ENCODE results near the gene GKN1. TPM values are rescaled to one million over a fixed set of nuclear protein-coding genes. Genes with fewer than 3 reads are reported as not detected.
A peak's percentile ranks its signal among the peaks of the same experiment; 100 is the strongest.

GKN1 gene
- total RNA-seq, 6 experiments from 2014 or later = not detected

- 0 out of 2 replicates have a peak, but pooled peaks cover 5% of the 10 kb centered on the region for H3K36me3 Mint-ChIP-seq (ENCODE audit: low read depth)
- H3K4me3 Mint-ChIP-seq = peak overlapping the region; percentile 55
- DNase-seq = no peak
- H3K27me3 Mint-ChIP-seq (ENCODE audit: insufficient read depth) = no peaks in the 10 kb centered on the region; the same call in 1 of the 2 replicates
- H3K4me1 Mint-ChIP-seq (ENCODE audit: low read depth) = peaks cover 68% of the 10 kb centered on the region
- H3K9me3 Mint-ChIP-seq = no peaks in the 10 kb centered on the region
- peak overlapping the region; percentile 98 for H3K27ac Mint-ChIP-seq
- TF ChIP-seq CTCF (IDR thresholded peaks at IDR 0.05) = no peak
Observed at GRCh38 chr2:68970566-68971265, 3.7 kb upstream of the GKN1 start.

DNA sequence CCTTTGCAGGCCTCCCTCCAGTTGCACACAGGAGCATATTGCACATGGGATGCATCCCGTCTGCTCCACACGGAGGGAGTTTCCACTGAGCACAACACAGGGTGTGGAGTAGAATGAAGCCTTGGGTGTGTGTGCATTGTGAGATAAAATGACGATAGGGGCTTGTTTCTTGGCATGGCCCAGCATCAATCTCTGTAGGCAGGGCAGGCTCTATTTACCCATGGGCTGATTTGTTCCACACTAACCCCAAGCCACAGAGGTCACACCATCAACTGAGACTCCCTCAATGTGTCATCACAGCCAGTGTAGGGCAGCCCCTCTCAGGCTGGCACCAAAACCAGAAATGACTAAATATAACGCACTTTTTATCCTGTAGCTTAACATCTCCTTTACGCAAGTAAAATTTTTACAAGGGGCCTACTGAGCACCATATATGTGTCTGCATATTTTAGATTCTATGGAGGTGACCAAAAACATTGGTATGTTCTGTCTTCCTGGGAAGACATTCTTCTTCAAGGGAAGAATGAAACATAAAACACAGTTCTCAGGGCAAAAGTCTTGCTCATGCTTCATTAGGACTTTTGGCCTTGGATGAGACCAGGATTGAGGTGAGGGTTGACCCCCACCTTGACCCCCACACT lies 2.7 kb upstream of the GKN1 start:
- H3K4me1 Mint-ChIP-seq (ENCODE audit: low read depth) = peaks cover 68% of the 10 kb centered on the region
- peak overlapping the region; percentile 55 for H3K4me3 Mint-ChIP-seq
- H3K9me3 Mint-ChIP-seq = no peaks in the 10 kb centered on the region
- DNase-seq = peak; percentile 98
- no peaks in the 10 kb centered on the region; the same call in 1 of the 2 replicates for H3K27me3 Mint-ChIP-seq (ENCODE audit: insufficient read depth)
- H3K27ac Mint-ChIP-seq = peak overlapping the region; percentile 98
- 0 out of 2 replicates have a peak, but pooled peaks cover 5% of the 10 kb centered on the region for H3K36me3 Mint-ChIP-seq (ENCODE audit: low read depth)
- no peak for TF ChIP-seq CTCF (IDR thresholded peaks at IDR 0.05)

DNA sequence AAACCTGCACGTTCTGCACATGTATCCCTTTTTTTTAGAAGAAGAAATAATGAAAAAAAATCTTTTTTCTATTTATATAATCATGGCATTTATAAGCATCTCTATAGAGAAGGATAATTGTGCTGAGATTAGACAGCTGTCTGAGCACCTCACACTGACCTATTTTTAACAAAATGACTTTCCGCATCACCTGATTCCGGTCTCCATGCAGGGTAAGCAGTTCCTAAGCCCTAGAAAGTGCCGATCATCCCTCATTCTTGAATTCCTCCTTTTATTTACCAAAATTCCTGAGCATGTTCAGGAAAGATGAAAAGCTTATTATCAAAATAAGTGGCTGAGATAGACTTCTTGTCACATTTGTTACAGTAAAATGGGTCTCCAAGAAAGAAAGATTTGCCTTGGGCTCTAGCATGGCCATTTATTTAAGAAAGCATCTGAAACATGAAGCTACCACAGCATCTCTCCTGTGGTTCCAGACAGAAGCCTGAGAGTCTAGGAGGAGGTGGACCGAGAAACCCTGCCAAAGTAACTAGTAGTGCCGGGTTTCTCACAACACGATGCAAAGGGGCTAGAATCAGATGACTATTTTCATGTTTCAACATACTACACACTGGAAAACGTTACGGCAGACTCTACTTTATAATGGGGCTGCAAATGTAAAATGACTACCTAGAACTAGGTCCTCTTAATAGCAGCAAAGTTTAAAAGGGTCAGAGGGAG lies 670 bp downstream of the GKN1 start:
- TF ChIP-seq CTCF (IDR thresholded peaks at IDR 0.05) = no peak
- Mint-ChIP-seq H3K27ac (no peak overlapping the region), H3K4me1 (ENCODE audit: low read depth) (peaks cover 53% of the 10 kb centered on the region), H3K36me3 (ENCODE audit: low read depth) (0 out of 2 replicates have a peak, but pooled peaks cover 5% of the 10 kb centered on the region), H3K27me3 (ENCODE audit: insufficient read depth) (no peaks in the 10 kb centered on the region; the same call in 1 of the 2 replicates), H3K4me3 (no peak overlapping the region), H3K9me3 (no peaks in the 10 kb centered on the region)
- DNase-seq = no peak

DNA sequence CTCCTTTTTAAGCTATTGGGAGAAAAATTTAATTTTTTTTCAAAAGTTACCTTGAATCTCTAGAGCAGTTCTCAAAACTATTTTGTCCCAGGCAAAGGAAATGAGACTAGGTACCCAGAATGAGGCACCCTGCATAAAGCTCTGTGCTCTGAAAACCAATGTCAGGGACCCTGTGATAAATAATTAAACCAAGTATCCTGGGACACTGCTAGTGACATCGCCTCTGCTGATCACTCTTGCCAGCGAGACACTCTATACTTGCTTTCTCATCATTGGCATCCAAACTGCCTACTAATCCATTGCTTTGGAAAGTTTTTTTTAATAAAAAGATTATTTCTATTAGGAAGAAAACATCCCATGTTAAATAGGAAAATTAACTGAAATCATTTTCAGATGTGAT lies 1.4 kb downstream of the GKN1 start:
- Mint-ChIP-seq H3K36me3 (ENCODE audit: low read depth) (0 out of 2 replicates have a peak, but pooled peaks cover 5% of the 10 kb centered on the region), H3K9me3 (no peaks in the 10 kb centered on the region), H3K4me1 (ENCODE audit: low read depth) (peaks cover 45% of the 10 kb centered on the region), H3K27ac (no peak overlapping the region), H3K4me3 (no peak overlapping the region), H3K27me3 (ENCODE audit: insufficient read depth) (no peaks in the 10 kb centered on the region; the same call in 1 of the 2 replicates)
- no peak for TF ChIP-seq CTCF (IDR thresholded peaks at IDR 0.05)
- DNase-seq = no peak

DNA sequence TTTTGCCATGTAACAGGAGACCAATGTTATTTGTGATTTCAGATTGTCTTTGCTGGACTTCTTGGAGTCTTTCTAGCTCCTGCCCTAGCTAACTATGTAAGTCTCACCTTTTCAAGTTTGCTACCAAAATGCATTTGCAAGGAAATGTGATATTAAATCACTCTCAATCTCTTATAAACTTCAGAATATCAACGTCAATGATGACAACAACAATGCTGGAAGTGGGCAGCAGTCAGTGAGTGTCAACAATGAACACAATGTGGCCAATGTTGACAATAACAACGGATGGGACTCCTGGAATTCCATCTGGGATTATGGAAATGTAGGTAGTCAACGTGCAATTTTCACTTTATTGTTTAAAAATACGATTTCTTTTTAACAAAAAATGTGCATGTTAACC lies 3.0 kb downstream of the GKN1 start:
- Mint-ChIP-seq H3K27me3 (ENCODE audit: insufficient read depth) (no peaks in the 10 kb centered on the region; the same call in 1 of the 2 replicates), H3K4me3 (no peak overlapping the region), H3K9me3 (no peaks in the 10 kb centered on the region), H3K27ac (no peak overlapping the region), H3K4me1 (ENCODE audit: low read depth) (peaks cover 36% of the 10 kb centered on the region), H3K36me3 (ENCODE audit: low read depth) (0 out of 2 replicates have a peak, but pooled peaks cover 5% of the 10 kb centered on the region)
- no peak for TF ChIP-seq CTCF (IDR thresholded peaks at IDR 0.05)
- DNase-seq = no peak
